CD14-positive monocyte (primary cell): ENCODE data around the gene KRTAP5-8. TPM values are rescaled to one million over a fixed set of nuclear protein-coding genes. Genes with fewer than 3 reads are reported as not detected.
A peak's percentile ranks its signal among the peaks of the same experiment; 100 is the strongest.
"Not testable (repeated sequence)": the region's sequence is repeated elsewhere in the genome, so short reads cannot be mapped to it uniquely, and the experiment has no call there.

Experiments used
- DNase-seq, 3 donors: peaks; one replicate each; pipeline ENCODE4 v3.0.0-alpha.2; 2011 to 2022
- H2AFZ ChIP-seq: 2 replicates; pipeline ENCODE4 v1.6.0; 2012; ENCODE audit warnings: mild to moderate bottlenecking, low read depth, low read length, inconsistent platforms; ENCODE audit not compliant: insufficient read depth, poor library complexity, severe bottlenecking
- H3K27ac ChIP-seq, 2 donors: 1 replicate in 1 of 2; 2 replicates in 1 of 2; pipeline ENCODE4 v1.5.1; 2012 to 2013; ENCODE audit warnings: low read length in 2 of 2, control low read depth in 1 of 2, inconsistent platforms in 1 of 2, low read depth in 1 of 2, mild to moderate bottlenecking in 1 of 2
- H3K27me3 ChIP-seq, 2 donors: one replicate each; pipeline versions ENCODE4 v1.6.0 to v1.6.1; 2011 to 2013; ENCODE audit warnings: low read length in 2 of 2; ENCODE audit not compliant: control insufficient read depth in 2 of 2, insufficient read depth in 2 of 2
- H3K36me3 ChIP-seq, 2 donors: replicated peaks in 1 of 2; 1 replicate in 1 of 2; 2 replicates in 1 of 2; pipeline versions ENCODE4 v1.5.1 to v1.6.1; 2012 to 2013; ENCODE audit warnings: low read length in 2 of 2, control low read depth in 1 of 2, inconsistent platforms in 1 of 2, mild to moderate bottlenecking in 1 of 2; ENCODE audit not compliant: insufficient read depth in 2 of 2, control insufficient read depth in 1 of 2
- H3K4me1 ChIP-seq, 2 donors: 1 replicate in 1 of 2; 2 replicates in 1 of 2; pipeline versions ENCODE4 v1.5.1 to v1.6.1; 2012 to 2013; ENCODE audit warnings: low read length in 2 of 2, control low read depth in 1 of 2, inconsistent platforms in 1 of 2, mild to moderate bottlenecking in 1 of 2, moderate library complexity in 1 of 2; ENCODE audit not compliant: insufficient read depth in 2 of 2, control insufficient read depth in 1 of 2
- H3K4me2 ChIP-seq: replicated peaks from 2 replicates; pipeline ENCODE3; 2012; ENCODE audit warnings: low read length, moderate library complexity, mild to moderate bottlenecking; ENCODE audit not compliant: poor library complexity, severe bottlenecking; ENCODE audit errors: extremely low read depth
- H3K4me3 ChIP-seq, 3 experiments: fragments of 200-600 bp in 1 of 3; sonication (generic) in 1 of 3; replicated peaks in 1 of 3; 1 replicate in 2 of 3; 2 replicates in 1 of 3; pipeline ENCODE4 v1.5.1; 2011 to 2013; ENCODE audit warnings: low read length in 3 of 3, mild to moderate bottlenecking in 3 of 3, control low read depth in 2 of 3, low read depth in 2 of 3, inconsistent platforms in 1 of 3, moderate library complexity in 1 of 3
- H3K79me2 ChIP-seq: 2 replicates; pipeline ENCODE4 v1.6.0; 2012; ENCODE audit warnings: mild to moderate bottlenecking, control low read depth, inconsistent platforms, low read length, moderate library complexity; ENCODE audit not compliant: insufficient read depth
- H3K9ac ChIP-seq: 2 replicates; pipeline ENCODE4 v1.6.0; 2017; ENCODE audit warnings: low read length, mild to moderate bottlenecking; ENCODE audit not compliant: insufficient read depth, poor library complexity, severe bottlenecking
- H3K9me3 ChIP-seq, 2 donors: replicated peaks in 1 of 2; 1 replicate in 1 of 2; 2 replicates in 1 of 2; pipeline versions ENCODE4 v1.5.1 to v1.6.1; 2012 to 2013; ENCODE audit warnings: low read length in 2 of 2, control low read depth in 1 of 2; ENCODE audit not compliant: control insufficient read depth in 1 of 2, insufficient read depth in 1 of 2
- H4K20me1 ChIP-seq: 2 replicates; pipeline ENCODE4 v1.6.0; 2012; ENCODE audit warnings: mild to moderate bottlenecking, low read length, control low read depth, moderate library complexity; ENCODE audit not compliant: insufficient read depth
- H3K27ac Mint-ChIP-seq, 7 donors: one replicate each; pipeline ENCODE4 v1.8.0; 2020; ENCODE audit warnings: mild to moderate bottlenecking in 7 of 7, mixed read lengths in 7 of 7, moderate library complexity in 6 of 7, inconsistent platforms in 2 of 7
- H3K27me3 Mint-ChIP-seq, 3 donors: one replicate each; pipeline ENCODE4 v1.8.0; 2021 to 2022; ENCODE audit warnings: low read depth in 3 of 3, mild to moderate bottlenecking in 3 of 3, mixed read lengths in 3 of 3, moderate library complexity in 3 of 3, inconsistent platforms in 1 of 3
- H3K36me3 Mint-ChIP-seq, 2 donors: one replicate each; pipeline ENCODE4 v1.8.0; 2020; ENCODE audit warnings: mixed read lengths in 2 of 2, inconsistent platforms in 1 of 2, mild to moderate bottlenecking in 1 of 2
- H3K4me1 Mint-ChIP-seq: one replicate; pipeline ENCODE4 v1.8.0; 2020; ENCODE audit warnings: mild to moderate bottlenecking, mixed read lengths
- H3K4me3 Mint-ChIP-seq, 2 donors: one replicate each; pipeline ENCODE4 v1.8.0; 2020; ENCODE audit warnings: mild to moderate bottlenecking in 2 of 2, mixed read lengths in 2 of 2, moderate library complexity in 1 of 2
- H3K9me3 Mint-ChIP-seq, 7 donors: one replicate each; pipeline ENCODE4 v1.8.0; 2020 to 2022; ENCODE audit warnings: mixed read lengths in 7 of 7, mild to moderate bottlenecking in 6 of 7, moderate library complexity in 6 of 7, inconsistent platforms in 2 of 7
- WGBS: methylation state at CpG from one replicate; pipeline ENCODE4 v1.1.5; 2013; ENCODE audit warnings: missing lambda C conversion rate; ENCODE audit not compliant: insufficient coverage; 5-methylcytosine and 5-hydroxymethylcytosine counted together
- intact Hi-C, 2 donors: fragments of 100-400 bp; cut with micrococcal nuclease; formaldehyde crosslinking; loops; one replicate each; pipeline versions ENCODE4 v1.15.0 to v1.15.1; 2023
- polyA plus RNA-seq, 3 donors: library from polyadenylated mRNA; depleted of rRNA in 1 of 3; unstranded in 2 of 3; stranded (reverse) in 1 of 3; fragments of 300-500 nt in 2 of 3; fragments of >200 nt in 1 of 3; fragmentation: Illumina TruSeq in 2 of 3; gene quantifications; 1 replicate in 2 of 3; 2 replicates in 1 of 3; pipeline ENCODE4 v1.2.3, GENCODE V29; 2012 to 2021
- TF ChIP-seq, protein P1 (sequence below): fragments of 200-600 bp; IDR thresholded peaks from one replicate; pipeline ENCODE4 v1.8.0; 2022; ENCODE audit warnings: antibody characterized with exemption, mild to moderate bottlenecking

Gene KRTAP5-8
- polyA plus RNA-seq, 3 donors, result 0.08 TPM; not detected in 2

DNA sequence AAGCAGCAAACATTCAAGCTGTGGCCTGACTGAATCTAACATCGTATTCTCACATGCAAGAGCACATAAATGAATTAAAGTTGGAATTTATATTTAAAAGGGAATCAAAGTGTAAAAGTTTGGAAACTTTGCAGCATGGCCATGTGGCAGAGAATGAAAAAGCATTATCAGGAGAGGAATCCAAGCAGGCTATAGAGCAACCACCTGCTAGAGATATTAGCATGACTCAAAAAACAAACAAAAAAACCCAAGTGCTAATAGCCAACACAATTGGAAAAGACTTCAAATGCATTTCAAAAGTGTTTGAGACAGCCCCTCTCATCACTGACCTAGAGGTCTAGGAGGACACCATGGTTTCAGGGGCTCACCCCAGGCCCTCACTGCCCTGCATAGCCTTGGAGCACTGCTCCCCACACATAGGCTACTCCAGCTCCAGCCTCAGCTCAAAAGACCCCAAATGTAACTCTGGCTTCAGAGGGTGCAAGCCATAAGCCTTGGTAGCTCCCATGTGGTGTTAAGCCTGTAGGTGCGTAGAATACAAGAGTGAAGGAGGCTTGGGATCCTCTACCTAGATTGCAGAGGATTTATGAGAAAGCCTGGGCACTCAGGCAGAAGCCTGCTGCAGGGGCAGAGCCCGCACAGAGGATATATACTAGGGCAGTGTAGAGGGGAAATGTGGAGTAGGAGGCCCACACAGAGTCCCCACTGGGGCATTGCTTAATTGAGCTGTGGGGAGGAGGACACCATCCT lies 12.5 kb upstream of the KRTAP5-8 start:
- TF ChIP-seq, protein P1, sequence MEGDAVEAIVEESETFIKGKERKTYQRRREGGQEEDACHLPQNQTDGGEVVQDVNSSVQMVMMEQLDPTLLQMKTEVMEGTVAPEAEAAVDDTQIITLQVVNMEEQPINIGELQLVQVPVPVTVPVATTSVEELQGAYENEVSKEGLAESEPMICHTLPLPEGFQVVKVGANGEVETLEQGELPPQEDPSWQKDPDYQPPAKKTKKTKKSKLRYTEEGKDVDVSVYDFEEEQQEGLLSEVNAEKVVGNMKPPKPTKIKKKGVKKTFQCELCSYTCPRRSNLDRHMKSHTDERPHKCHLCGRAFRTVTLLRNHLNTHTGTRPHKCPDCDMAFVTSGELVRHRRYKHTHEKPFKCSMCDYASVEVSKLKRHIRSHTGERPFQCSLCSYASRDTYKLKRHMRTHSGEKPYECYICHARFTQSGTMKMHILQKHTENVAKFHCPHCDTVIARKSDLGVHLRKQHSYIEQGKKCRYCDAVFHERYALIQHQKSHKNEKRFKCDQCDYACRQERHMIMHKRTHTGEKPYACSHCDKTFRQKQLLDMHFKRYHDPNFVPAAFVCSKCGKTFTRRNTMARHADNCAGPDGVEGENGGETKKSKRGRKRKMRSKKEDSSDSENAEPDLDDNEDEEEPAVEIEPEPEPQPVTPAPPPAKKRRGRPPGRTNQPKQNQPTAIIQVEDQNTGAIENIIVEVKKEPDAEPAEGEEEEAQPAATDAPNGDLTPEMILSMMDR, result no peak
- Histone ChIP-seq H3K9me3 (no peaks in the 10 kb centered on the region), H3K4me2 (no peak overlapping the region), H4K20me1 (no peaks in the 10 kb centered on the region), H3K4me3 (no peak overlapping the region), H3K36me3 (no peaks in the 10 kb centered on the region), H3K9ac (no peak overlapping the region), H3K79me2 (no peaks in the 10 kb centered on the region), H3K27ac (no peak overlapping the region), H2AFZ (no peak overlapping the region), H3K4me1 (no peaks in the 10 kb centered on the region), H3K27me3 (no peaks in the 10 kb centered on the region)
- no peak for DNase-seq
- Mint-ChIP-seq H3K27me3 (peaks cover 2 to 6% (median 2%) of the 10 kb centered on the region in 3 donors), H3K4me1 (no peaks in the 10 kb centered on the region), H3K36me3 (no peaks in the 10 kb centered on the region), H3K4me3 (no peak overlapping the region), H3K27ac (no peak overlapping the region), H3K9me3 (peaks cover 0 to 6% (median 0%) of the 10 kb centered on the region in 7 donors)
- intact Hi-C loops, result no loop called here
- WGBS, result 92% methylated on average over 2 of the region's 3 CpGs

DNA sequence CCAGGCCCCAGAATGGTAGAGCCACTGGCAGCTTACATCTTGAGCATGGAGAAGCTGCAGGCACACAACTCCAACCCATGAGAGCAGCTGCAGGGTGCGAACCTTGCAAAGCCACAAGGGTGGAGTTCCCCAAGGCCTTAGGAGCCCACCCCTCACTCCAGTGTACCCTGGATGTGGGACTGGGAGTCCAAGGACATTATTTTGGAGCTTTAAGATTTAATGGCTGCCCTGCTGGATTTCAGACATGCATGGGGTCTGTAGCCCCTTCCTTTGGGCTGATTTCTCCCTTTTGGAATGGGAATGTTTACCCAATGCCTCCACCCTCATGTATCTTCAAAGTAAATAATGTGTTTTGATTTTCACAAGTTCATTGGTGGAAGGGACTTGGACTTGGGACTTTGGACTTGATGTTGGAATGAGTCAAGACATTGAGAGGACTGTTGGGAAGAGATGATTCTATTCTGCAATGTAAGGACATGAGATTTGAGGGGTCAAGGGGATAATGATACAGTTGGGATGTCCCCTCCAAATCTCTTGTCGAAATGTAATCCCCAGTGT lies 11.8 kb upstream of the KRTAP5-8 start:
- Histone ChIP-seq H2AFZ (no peak overlapping the region), H3K4me2 (no peak overlapping the region), H3K36me3 (no peaks in the 10 kb centered on the region), H3K27ac (no peak overlapping the region), H3K79me2 (no peaks in the 10 kb centered on the region), H3K4me3 (no peak overlapping the region), H3K4me1 (no peaks in the 10 kb centered on the region), H3K9ac (no peak overlapping the region), H3K9me3 (no peaks in the 10 kb centered on the region), H3K27me3 (no peaks in the 10 kb centered on the region), H4K20me1 (no peaks in the 10 kb centered on the region)
- peaks cover 0 to 6% (median 2%) of the 10 kb centered on the region in 7 donors for H3K9me3 Mint-ChIP-seq
- intact Hi-C loops, result no loop called here
- no peaks in the 10 kb centered on the region for H3K4me1 Mint-ChIP-seq
- no peak overlapping the region for H3K27ac Mint-ChIP-seq
- no peaks in the 10 kb centered on the region for H3K36me3 Mint-ChIP-seq
- TF ChIP-seq, protein P1, result no peak
- WGBS, result no CpG with 5 or more reads among the region's 2 CpGs
- no peak overlapping the region for H3K4me3 Mint-ChIP-seq
- H3K27me3 Mint-ChIP-seq, result peaks cover 2 to 6% (median 2%) of the 10 kb centered on the region in 3 donors
- no peak for DNase-seq

DNA sequence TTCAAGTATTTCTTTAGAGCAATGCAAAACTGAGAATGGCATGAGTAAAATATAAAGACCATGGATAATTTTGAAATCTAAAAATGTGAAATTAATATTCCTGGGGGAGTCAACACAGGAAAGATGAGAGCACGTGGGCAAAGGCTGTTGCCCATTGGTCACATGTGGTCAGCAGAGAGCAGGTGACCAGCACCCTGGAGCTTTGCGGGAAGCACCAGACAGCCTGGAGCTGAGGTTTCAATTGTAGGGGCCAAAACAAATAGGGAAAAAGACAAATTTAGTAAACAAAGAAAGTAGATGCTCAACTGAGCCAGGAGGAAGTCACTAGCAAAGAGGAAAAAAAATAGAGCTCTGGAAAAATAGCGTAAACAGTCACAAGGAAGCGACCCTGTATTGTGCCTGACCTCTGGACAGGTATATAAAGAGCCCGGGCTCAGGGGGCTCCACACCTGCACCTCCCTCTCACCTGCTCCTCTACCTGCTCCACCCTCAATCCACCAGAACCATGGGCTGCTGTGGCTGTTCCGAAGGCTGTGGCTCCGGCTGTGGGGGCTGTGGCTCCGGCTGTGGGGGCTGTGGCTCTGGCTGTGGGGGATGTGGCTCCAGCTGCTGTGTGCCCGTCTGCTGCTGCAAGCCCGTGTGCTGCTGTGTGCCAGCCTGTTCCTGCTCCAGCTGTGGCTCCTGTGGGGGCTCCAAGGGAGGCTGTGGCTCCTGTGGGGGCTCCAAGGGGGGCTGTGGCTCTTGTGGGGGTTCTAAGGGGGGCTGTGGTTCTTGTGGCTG lies 10.8 kb upstream of the KRTAP5-8 start, which contains the start of gene KRTAP5-7:
KRTAP5-7 (plus strand) TSS at position 472 of the 780 bp plus-strand sequence; CDS start at position 506, 34 bp downstream.
- H3K4me2 ChIP-seq, intact Hi-C loops, H3K27ac ChIP-seq, H3K9ac ChIP-seq, H3K4me1 Mint-ChIP-seq, H3K9me3 Mint-ChIP-seq, H3K36me3 Mint-ChIP-seq, H2AFZ ChIP-seq, H3K9me3 ChIP-seq, H3K27me3 ChIP-seq, H4K20me1 ChIP-seq, H3K27me3 Mint-ChIP-seq, H3K4me3 ChIP-seq, H3K36me3 ChIP-seq, H3K4me1 ChIP-seq, H3K4me3 Mint-ChIP-seq, H3K79me2 ChIP-seq, DNase-seq: not testable (repeated sequence)
- WGBS, result 50% methylated on average over 6 of the region's 10 CpGs
- H3K27ac Mint-ChIP-seq, result peak within 1 kb of the TSS in 1 of 7 donors; percentile 21
